GM18520 (cell line): ENCODE data around the gene ZBTB8A.
"Not testable (repeated sequence)": the region's sequence is repeated elsewhere in the genome, so short reads cannot be mapped to it uniquely, and the experiment has no call there.

Experiments used
- ATAC-seq: cut with Tn5 transposase; IDR thresholded peaks from one replicate; pipeline ENCODE4 v1.9.1; 2021; ENCODE audit not compliant: unreplicated experiment

Gene ZBTB8A

DNA sequence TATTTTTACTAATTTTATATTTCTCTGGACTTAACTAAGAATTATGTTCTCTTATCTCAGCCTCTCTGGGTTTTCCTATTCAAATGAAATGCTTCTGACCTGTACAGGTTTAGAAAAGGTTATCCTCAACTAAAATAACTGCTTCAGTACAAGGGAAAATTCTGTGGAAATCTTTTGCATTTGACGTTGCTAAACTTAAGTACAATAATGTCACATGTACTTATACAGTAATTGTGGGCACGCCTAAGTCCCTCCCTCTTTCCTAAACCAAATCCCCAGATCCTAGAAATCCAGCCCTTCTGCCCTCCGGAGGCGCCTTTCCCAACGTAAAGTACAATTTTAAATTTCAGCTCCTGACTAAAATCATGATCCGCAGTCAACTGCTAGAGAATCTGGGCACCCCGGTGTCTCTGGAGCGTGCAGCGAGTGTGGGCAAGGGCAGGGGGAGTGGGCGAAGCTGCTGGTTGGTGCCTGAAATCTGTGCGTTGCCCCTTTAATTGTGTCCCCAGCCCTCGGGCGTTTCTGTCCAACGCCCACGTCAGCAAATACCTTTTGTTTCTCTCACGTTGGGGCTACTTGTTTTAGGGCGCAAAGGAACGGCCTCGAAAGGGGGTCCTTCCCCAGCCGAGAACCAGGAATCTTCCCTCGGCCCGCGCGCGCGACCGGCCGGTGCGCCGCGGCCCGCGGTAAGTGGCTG lies at the start of gene ZBTB8A:
ZBTB8A (plus strand) TSS at position 541 of the 697 bp plus-strand sequence. CDS start 53,505 bp downstream, outside the sequence.
- no peak for ATAC-seq

DNA sequence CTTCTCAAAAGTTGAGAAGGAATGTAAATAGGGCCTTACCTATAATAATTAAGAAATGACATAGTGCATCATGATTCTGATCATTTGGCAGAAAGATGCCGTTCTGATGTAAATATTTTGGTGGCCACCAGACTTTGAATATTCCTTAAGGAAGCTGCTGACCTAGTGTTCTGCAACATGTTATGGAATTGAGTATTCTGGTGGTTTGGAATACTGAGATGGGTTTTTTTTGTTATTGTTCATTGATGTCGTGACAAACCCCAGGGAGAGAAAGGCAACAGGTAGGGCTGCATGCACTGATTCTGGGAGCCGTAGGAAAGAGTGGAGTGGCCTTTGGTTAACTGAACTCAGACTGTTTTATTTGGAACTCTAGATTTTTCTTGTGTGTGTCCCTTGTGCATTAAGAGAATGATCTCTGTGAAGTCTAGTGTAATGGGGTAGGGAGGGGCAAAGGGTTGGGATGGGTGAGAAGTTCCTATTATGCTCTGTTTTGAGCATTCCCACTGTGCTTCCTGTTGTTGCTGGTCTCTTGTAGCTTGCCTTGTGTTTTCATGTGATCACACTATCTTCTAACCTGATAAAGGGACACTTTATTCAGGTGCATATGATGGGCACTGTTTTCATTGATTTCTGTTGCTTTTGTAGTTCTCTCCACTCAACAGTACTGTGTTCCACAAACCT lies 49.3 kb upstream of the ZBTB8A start:
- no peak for ATAC-seq

DNA sequence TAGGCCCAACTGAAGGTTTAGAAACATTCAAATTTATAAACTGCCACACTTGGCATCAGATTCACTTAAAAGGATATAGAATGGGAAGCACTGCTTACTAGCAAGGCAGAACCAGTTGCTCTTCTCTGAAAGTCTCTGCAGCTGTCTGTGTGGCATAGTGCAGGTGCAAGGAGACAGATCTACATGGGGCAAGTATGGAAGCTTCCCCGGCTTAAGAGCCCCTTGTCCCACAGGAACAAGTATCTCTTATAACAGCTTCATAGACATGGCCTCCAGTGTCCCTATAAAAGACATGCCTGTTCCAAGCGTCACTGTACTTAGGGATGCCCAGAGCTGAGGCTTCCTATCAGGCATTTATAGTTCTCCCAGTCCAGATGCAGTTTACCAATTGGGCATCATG lies 47.8 kb upstream of the ZBTB8A start:
- no peak for ATAC-seq

DNA sequence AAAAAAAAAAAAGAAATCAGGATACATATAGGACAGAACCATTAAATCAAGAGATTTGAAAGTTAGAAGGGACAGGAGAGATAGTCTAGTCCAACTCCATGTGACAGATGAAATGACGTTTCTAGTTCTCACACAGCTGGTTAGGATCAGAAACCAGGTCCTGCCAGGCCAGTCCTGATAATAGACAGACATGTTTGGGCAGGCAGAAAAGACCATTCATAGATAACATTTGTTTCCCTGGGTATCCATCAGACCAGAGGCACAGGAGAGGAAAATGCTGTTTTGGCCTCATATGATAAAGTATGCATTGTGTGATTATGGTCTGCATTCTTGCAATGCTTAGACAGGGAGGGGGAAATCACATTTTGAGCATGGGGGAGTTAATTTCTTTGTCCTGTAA lies 45.0 kb upstream of the ZBTB8A start:
- ATAC-seq = no peak

DNA sequence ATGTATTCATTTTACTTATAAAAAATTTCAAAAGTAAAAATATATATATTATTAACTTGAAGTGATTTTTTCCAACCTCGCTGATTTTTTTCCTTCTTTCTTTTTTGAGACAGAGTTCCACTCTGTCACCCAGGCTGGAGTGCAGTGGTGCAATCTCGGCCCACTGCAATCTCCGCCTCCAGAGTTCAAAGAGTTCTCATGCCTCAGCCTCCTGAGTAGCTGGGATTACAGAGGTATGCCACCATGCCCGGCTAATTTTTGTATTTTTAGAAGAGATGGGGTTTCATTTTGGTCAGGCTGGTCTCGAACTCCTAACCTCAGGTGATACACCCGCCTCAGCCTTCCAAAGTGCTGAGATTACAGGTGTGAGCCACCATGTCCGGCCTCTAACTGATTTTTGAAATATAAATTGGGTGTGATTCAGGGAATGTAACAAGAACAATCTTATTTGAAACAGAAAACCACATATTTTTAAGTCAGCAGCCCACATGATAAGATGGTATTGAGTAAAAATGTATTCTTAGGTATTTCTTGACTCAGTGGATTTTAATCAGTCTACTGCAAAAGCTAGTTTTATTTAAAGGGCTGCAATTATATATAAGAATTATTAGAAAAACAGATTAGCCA lies 44.4 kb upstream of the ZBTB8A start:
- no peak for ATAC-seq

- ATAC-seq = no peak
These were observed 43.1 kb upstream of the ZBTB8A start for GRCh38 chr1:32496127-32496526.

GRCh38 chr1:32498751-32499150 lies 40.5 kb upstream of the ZBTB8A start:
- no peak for ATAC-seq

- no peak for ATAC-seq
These were observed 38.6 kb upstream of the ZBTB8A start for GRCh38 chr1:32500387-32501209.

DNA sequence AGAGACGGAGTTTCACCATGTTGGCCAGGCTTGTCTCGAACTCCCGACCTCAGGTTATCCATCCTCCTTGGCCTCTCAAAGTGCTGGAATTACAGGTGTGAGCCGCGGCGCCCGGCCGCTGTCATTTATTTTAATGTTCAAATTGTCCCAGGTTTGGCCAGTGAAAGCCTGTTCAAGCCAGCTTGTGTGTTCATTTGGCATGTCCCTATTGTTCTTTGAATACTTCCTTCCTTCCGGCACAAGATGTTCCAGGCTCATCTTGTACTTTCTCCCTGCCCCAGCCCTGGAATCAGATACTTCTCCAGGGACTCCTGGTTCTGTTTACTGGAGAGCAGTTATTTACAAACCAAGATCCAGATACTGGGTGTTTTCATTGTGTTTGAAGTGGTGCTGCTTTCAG lies 37.4 kb upstream of the ZBTB8A start:
- no peak for ATAC-seq

- no peak for ATAC-seq
These were observed 36.1 kb upstream of the ZBTB8A start for GRCh38 chr1:32503153-32503552.

DNA sequence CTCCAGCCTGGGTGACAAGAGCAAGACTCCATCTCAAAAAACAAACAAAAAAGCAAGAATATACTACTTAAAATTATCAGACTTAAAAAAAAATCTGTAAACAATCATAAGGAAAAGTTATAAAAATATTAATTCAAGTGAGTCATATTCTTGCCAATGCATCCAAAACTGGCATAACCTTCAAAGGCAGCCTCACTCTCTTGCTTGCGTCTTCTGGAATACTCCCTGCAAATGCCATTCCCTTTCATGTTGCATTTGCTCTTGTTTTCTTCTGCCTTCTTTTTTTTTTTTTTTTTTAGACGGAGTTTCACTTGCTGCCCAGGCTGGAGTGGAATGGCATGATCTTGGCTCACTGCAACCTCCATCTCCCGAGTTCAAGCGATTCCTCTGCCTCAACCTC lies 32.2 kb upstream of the ZBTB8A start:
- ATAC-seq = no peak

DNA sequence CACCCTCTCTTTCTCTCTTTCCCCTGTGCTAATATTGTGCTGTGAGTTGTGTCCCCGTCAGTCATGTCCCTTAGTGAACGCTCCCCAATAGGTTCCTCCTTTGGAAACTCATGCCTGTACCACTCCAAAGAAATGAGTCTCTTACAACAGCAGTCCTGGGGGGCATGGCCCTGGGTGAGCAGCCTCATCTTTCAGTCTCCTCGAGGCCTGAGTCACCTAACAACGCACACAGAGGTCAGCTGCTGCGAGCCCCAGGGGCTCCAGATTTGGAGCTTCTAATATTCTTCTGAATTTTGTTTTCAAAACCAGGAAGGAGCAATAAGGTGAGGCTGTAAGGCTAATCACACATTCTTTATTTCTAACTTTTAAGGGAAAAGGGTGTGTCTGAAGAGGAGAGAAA lies 30.5 kb upstream of the ZBTB8A start:
- no peak for ATAC-seq

DNA sequence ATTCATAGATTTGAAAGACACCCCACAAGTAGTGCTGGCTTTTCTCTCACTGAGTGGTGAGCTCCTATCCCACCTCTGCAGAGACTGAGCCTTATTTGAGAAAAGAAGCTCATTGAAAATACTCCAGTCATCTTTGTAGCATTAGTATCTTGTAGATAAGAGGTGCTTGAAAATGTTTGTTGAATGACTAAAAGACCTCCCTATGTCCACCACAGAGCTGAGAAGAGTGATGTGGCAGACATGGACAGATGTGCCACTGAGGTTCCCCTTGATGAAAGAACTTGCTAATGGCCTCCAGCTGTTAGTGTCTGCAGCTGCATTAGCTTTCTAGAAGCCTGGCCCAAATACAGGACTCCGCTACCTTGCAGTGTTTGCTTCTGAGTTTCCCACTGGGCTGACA lies 29.3 kb upstream of the ZBTB8A start:
- ATAC-seq = no peak

- no peak for ATAC-seq
These were observed 22.8 kb upstream of the ZBTB8A start for GRCh38 chr1:32516402-32516801.

DNA sequence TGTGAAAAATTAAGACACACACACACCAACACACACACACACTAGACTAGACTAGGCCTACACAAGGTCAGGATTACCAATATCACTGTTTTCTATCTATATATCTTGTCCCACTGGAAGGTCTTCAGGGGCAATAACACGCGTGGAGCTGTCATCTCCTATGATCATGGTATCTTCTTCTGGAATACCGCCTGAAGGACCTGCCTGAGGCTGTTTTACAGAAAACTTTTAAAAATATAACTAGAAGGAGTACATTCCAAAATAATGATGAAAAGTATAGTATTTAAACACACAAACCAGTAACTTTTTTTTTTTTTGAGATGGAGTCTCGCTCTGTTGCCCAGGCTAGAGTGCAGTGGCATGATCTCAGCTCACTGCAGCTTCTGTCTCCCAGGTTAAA lies 20.3 kb upstream of the ZBTB8A start:
- ATAC-seq = no peak

DNA sequence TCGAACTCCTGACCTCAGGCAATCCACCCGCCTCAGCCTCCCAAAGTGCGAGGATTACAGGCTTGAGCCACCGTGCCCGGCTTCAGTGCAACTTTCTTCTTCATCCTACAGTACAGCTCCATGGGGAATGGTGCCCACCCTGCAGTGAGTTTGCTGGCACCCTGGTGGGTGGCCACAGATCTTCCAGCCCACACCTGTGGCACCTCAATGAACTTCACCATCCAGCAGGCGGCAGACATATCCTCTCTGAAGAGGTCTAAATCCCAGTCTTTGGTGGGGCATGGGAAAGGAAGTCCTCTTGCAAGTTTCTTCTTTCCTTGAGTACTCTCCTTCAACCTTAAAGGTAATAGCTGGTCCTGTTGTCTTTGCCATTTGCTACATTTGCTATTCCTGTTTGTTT lies 18.1 kb upstream of the ZBTB8A start:
- no peak for ATAC-seq

DNA sequence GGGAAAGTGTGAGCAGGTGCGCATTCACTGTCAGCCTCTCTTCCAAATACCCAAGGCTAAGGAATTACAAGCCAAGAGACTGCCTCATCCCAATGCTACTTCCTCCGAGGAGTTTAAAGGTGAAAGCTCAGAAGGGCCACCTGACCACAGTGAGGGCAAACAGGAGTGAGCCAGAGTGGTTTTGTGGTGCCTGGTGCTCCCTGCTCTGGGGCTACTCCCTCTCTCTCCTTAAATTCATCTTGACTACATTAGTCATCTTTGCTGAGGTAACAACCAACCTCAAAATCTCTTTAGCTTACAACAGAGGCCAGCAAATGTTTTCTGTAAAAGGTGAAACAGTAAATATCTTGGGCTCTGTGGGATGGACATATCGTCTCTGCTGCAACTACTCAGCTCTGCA lies 14.2 kb upstream of the ZBTB8A start:
- no peak for ATAC-seq

- no peak for ATAC-seq
These were observed 13.4 kb upstream of the ZBTB8A start for GRCh38 chr1:32525661-32526444.

GRCh38 chr1:32528550-32528949 lies 10.7 kb upstream of the ZBTB8A start:
- not testable (repeated sequence) for ATAC-seq

GRCh38 chr1:32533792-32534327 lies 5.4 kb upstream of the ZBTB8A start:
- no peak for ATAC-seq
